ENCODE data around the gene ZNF587B.
"Not testable (repeated sequence)": the region's sequence is repeated elsewhere in the genome, so short reads cannot be mapped to it uniquely, and the experiment has no call there.

DNA sequence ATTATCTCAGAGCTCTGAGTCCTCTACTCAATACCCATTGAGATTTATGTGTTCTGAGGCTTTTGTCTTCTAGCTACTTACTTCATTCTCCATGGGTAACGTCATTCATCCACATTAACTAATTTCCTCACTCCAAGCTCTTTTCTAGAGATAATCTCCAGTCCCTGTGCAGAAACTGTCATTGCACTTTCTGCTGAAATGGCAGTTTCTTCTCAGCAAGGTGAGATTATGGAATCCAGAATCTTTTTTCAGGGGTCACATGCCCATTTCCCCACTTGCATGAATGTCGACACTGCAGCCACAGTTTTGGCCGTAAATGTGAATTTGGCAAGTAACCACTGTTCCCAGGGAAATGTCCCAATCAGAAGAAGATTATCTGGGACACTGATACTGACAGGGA, 32.3 kb downstream of the ZNF587B start:
- not testable (repeated sequence) for TF ChIP-seq CTCF, POLR2A (IDR thresholded peaks at IDR 0.05)

Data from testis (tissue), 2 donors.